HEK293 (cell line): ENCODE measurements around the gene OSTM1.

Experiments
- CTCF ChIA-PET: fragments of 350-600 bp; formaldehyde crosslinking; extraction: SDS; loops from one replicate; lab custom pipeline; 2021; ENCODE audit warnings: antibody characterized with exemption; lab: Yijun Ruan, JAX
- POLR2A ChIA-PET: fragments of 300-600 bp; formaldehyde crosslinking; extraction: SDS; loops from one replicate; lab custom pipeline; 2020; ENCODE audit warnings: antibody characterized with exemption, inconsistent platforms; lab: Yijun Ruan, JAX
- H3K27ac ChIP-seq: fragments of 200-500 bp; sonication (Bioruptor generic); 2 replicates; pipeline ENCODE4 v1.5.1; 2014; ENCODE audit warnings: low read depth, low read length, control low read depth, inconsistent platforms; ENCODE audit errors: extremely low read depth
- H3K36me3 ChIP-seq, 2 experiments: fragments of 200-500 bp in 1 of 2; sonication (Bioruptor generic) in 1 of 2; 1 replicate in 1 of 2; 2 replicates in 1 of 2; pipeline ENCODE4 v1.5.1; 2014 to 2017; ENCODE audit warnings: inconsistent platforms in 2 of 2, low read length in 2 of 2; ENCODE audit not compliant: control insufficient read depth in 2 of 2, insufficient read depth in 1 of 2
- H3K4me1 ChIP-seq: fragments of 200-500 bp; sonication (Bioruptor generic); 2 replicates; pipeline ENCODE4 v1.5.1; 2014; ENCODE audit warnings: mild to moderate bottlenecking, low read length, inconsistent platforms; ENCODE audit not compliant: control insufficient read depth, insufficient read depth
- H3K4me3 ChIP-seq: 2 replicates; pipeline ENCODE4 v1.5.1; 2011; ENCODE audit warnings: low read depth, mild to moderate bottlenecking, control low read depth, low read length, moderate library complexity
- H3K9me3 ChIP-seq: fragments of 200-500 bp; sonication (Bioruptor generic); 2 replicates; pipeline ENCODE4 v1.5.1; 2014; ENCODE audit warnings: low read depth, low read length, inconsistent platforms; ENCODE audit not compliant: control insufficient read depth, insufficient read depth
- INSM2 ChIP-seq: fragments of 450-650 bp; formaldehyde crosslinking; IDR thresholded peaks from 2 replicates; pipeline ENCODE4 v1.5.1; 2016; ENCODE audit warnings: missing biosample characterization, missing genetic modification characterization
- KLF7 ChIP-seq: fragments of 450-650 bp; formaldehyde crosslinking; IDR thresholded peaks from 2 replicates; pipeline ENCODE4 v1.5.1; 2016; ENCODE audit warnings: missing biosample characterization, missing genetic modification characterization, borderline replicate concordance
- PRDM4 ChIP-seq: fragments of 450-650 bp; formaldehyde crosslinking; IDR thresholded peaks from 2 replicates; pipeline ENCODE4 v1.5.1; 2017; ENCODE audit warnings: missing biosample characterization, missing genetic modification characterization
- SP2 ChIP-seq: fragments of 450-650 bp; formaldehyde crosslinking; IDR thresholded peaks from 2 replicates; pipeline ENCODE4 v1.5.1; 2016; ENCODE audit warnings: missing biosample characterization, missing genetic modification characterization
- ZFHX2 ChIP-seq: fragments of 450-650 bp; formaldehyde crosslinking; conservative IDR thresholded peaks from 2 replicates; pipeline ENCODE4 v1.5.1; 2016; ENCODE audit warnings: missing biosample characterization, missing genetic modification characterization
- ZFP3 ChIP-seq: fragments of 450-650 bp; formaldehyde crosslinking; IDR thresholded peaks from 2 replicates; pipeline ENCODE4 v1.5.1; 2016; ENCODE audit warnings: low read depth, missing biosample characterization, missing genetic modification characterization
- ZFP69B ChIP-seq: fragments of 450-650 bp; formaldehyde crosslinking; IDR thresholded peaks from 2 replicates; pipeline ENCODE4 v1.5.1; 2016; ENCODE audit warnings: missing biosample characterization, missing genetic modification characterization
- ZNF23 ChIP-seq: fragments of 450-650 bp; formaldehyde crosslinking; IDR thresholded peaks from 2 replicates; pipeline ENCODE4 v1.5.1; 2016; ENCODE audit warnings: missing biosample characterization, missing genetic modification characterization, borderline replicate concordance
- ZNF302 ChIP-seq: fragments of 450-650 bp; formaldehyde crosslinking; IDR thresholded peaks from 2 replicates; pipeline ENCODE4 v1.5.1; 2016; ENCODE audit warnings: missing biosample characterization, missing genetic modification characterization, low read depth
- ZNF311 ChIP-seq: fragments of 450-650 bp; formaldehyde crosslinking; IDR thresholded peaks from 2 replicates; pipeline ENCODE4 v1.5.1; 2017; ENCODE audit warnings: missing biosample characterization, missing genetic modification characterization, borderline replicate concordance
- ZNF558 ChIP-seq: fragments of 450-650 bp; formaldehyde crosslinking; IDR thresholded peaks from 2 replicates; pipeline ENCODE4 v1.5.1; 2016; ENCODE audit warnings: missing biosample characterization, missing genetic modification characterization
- ZNF707 ChIP-seq: fragments of 450-650 bp; formaldehyde crosslinking; IDR thresholded peaks from 2 replicates; pipeline ENCODE4 v1.5.1; 2016; ENCODE audit warnings: missing biosample characterization, missing genetic modification characterization
- ZNF76 ChIP-seq: fragments of 450-650 bp; formaldehyde crosslinking; IDR thresholded peaks from 2 replicates; pipeline ENCODE4; 2016; ENCODE audit warnings: low read depth, missing biosample characterization, missing genetic modification characterization, borderline replicate concordance
- TF ChIP-seq, protein P1 (sequence below): fragments of 450-650 bp; formaldehyde crosslinking; IDR thresholded peaks from 2 replicates; pipeline ENCODE4 v1.5.1; 2016; ENCODE audit warnings: missing biosample characterization, missing genetic modification characterization
- TF ChIP-seq, protein P2 (sequence below): fragments of 450-650 bp; formaldehyde crosslinking; IDR thresholded peaks from 2 replicates; pipeline ENCODE4 v1.5.1; 2016; ENCODE audit warnings: missing biosample characterization, missing genetic modification characterization

OSTM1 gene

GRCh38 chr6:108036884-108037283 is 37.7 kb downstream of the OSTM1 start:
- H3K9me3 ChIP-seq = no peaks in the 10 kb centered on the region
- no peak overlapping the region for H3K4me3 ChIP-seq
- TF ChIP-seq ZNF302 (tag by site-specific recombination) (no peak), INSM2 (tag by site-specific recombination) (no peak), ZFP69B (tag by site-specific recombination) (no peak), PRDM4 (tag by site-specific recombination) (no peak), KLF7 (tag by site-specific recombination) (no peak), ZNF707 (no peak), ZNF76 (tag by site-specific recombination) (no peak), SP2 (tag by site-specific recombination) (no peak), ZNF23 (tag by site-specific recombination) (no peak), ZFP3 (tag by site-specific recombination) (no peak), ZFHX2 (tag by site-specific recombination) (no peak)
- TF ChIP-seq, protein P1, sequence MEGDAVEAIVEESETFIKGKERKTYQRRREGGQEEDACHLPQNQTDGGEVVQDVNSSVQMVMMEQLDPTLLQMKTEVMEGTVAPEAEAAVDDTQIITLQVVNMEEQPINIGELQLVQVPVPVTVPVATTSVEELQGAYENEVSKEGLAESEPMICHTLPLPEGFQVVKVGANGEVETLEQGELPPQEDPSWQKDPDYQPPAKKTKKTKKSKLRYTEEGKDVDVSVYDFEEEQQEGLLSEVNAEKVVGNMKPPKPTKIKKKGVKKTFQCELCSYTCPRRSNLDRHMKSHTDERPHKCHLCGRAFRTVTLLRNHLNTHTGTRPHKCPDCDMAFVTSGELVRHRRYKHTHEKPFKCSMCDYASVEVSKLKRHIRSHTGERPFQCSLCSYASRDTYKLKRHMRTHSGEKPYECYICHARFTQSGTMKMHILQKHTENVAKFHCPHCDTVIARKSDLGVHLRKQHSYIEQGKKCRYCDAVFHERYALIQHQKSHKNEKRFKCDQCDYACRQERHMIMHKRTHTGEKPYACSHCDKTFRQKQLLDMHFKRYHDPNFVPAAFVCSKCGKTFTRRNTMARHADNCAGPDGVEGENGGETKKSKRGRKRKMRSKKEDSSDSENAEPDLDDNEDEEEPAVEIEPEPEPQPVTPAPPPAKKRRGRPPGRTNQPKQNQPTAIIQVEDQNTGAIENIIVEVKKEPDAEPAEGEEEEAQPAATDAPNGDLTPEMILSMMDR = no peak
- TF ChIP-seq, protein P2, sequence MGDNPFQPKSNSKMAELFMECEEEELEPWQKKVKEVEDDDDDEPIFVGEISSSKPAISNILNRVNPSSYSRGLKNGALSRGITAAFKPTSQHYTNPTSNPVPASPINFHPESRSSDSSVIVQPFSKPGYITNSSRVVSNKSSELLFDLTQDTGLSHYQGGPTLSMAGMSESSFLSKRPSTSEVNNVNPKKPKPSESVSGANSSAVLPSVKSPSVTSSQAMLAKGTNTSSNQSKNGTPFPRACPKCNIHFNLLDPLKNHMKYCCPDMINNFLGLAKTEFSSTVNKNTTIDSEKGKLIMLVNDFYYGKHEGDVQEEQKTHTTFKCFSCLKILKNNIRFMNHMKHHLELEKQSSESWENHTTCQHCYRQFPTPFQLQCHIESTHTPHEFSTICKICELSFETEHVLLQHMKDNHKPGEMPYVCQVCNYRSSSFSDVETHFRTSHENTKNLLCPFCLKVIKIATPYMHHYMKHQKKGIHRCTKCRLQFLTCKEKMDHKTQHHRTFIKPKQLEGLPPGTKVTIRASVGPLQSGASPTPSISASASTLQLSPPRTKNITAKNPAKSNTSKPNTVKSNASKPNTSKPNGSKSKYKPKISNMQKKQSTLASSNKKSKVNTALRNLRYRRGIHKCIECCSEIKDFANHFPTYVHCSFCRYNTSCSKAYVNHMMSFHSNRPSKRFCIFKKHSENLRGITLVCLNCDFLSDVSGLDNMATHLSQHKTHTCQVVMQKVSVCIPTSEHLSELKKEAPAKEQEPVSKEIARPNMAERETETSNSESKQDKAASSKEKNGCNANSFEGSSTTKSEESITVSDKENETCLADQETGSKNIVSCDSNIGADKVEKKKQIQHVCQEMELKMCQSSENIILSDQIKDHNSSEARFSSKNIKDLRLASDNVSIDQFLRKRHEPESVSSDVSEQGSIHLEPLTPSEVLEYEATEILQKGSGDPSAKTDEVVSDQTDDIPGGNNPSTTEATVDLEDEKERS (tag by site-specific recombination) = no peak
- ChIA-PET POLR2A (no interaction called here), CTCF (interaction anchor here (0.6 kb wide), 1 partner anchor 196 kb away, joined by 3 read pairs; no protein-coding TSS in a partner anchor)
- H3K36me3 ChIP-seq = peaks cover 19 to 44% of the 10 kb centered on the region in 2 experiments
- no peaks in the 10 kb centered on the region for H3K4me1 ChIP-seq
- H3K27ac ChIP-seq = no peak overlapping the region

DNA sequence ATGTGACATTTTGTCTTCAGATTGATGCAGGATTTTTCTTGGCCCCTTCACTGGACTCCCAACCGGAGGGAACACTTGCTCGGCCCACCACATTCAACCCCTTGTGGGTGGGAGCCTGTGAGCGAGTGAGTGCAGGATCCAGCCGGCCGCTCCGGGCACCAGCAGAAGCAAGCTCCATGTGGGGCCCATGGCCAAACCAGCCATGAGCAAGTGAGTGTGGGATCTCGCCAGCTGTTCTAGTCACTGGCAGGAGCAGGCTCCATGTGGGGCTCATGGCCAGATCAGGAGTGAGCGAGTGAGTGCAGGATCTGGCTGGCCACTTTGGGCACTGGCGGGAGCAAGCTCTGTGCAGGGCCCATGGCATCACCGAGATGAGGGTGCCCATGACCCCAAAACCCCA is 42.6 kb downstream of the OSTM1 start:
- CTCF ChIA-PET = interaction anchor here (0.7 kb wide), 1 partner anchor 1912 kb away, joined by 5 read pairs; no protein-coding TSS in a partner anchor
- TF ChIP-seq ZNF311 (tag by site-specific recombination) = no peak
- no peak for TF ChIP-seq ZNF558 (tag by site-specific recombination)
- TF ChIP-seq, all 188 proteins: peak for 0
- POLR2A ChIA-PET = no interaction called here
- H3K36me3 ChIP-seq = peaks cover 0 to 15% of the 10 kb centered on the region in 2 experiments; a peak in 1 of 3 replicates
- H3K4me3 ChIP-seq = no peak overlapping the region
- no peaks in the 10 kb centered on the region for H3K4me1 ChIP-seq
- no peaks in the 10 kb centered on the region for H3K9me3 ChIP-seq
- no peak overlapping the region for H3K27ac ChIP-seq
